C4-2B (cell line): Measurements from ENCODE around the gene KRTAP4-6.

Source experiments
- CTCF ChIP-seq: fragments of 450-650 bp; conservative IDR thresholded peaks from 2 replicates; pipeline ENCODE4 v1.5.1; 2017; ENCODE audit warnings: mild to moderate bottlenecking
- ZFX ChIP-seq: fragments of 450-650 bp; IDR thresholded peaks from 2 replicates; pipeline ENCODE4 v1.6.1; 2017

- no peak for TF ChIP-seq CTCF
- TF ChIP-seq ZFX = no peak
These were observed 15.3 kb downstream of the KRTAP4-6 start for GRCh38 chr17:41125064-41125463.
